ENCODE results near the gene CCDC89. TPM values are rescaled to one million over a fixed set of nuclear protein-coding genes. Genes with fewer than 3 reads are reported as not detected.

Gene CCDC89
- total and polyA plus RNA-seq, 9 of the 15 experiments (the other 6 are each of a cell fraction or from before 2014, with no cell fraction given) = 0.07 to 0.09 TPM; not detected in 7

GRCh38 chr11:85666687-85667086 lies 19.3 kb downstream of the CCDC89 start (continued):
- TF ChIP-seq RNF219 (CRISPR knock-in tag; IDR thresholded peaks at IDR 0.05) (no peak), CBFB (CRISPR knock-in tag; IDR thresholded peaks at IDR 0.05) (no peak), ZFP36 (IDR thresholded peaks at IDR 0.05; ENCODE audit: low read depth, low read length, partially characterized antibody) (no peak), EHMT2 (IDR thresholded peaks at IDR 0.05) (no peak), SIRT6 (IDR thresholded peaks at IDR 0.05; ENCODE audit: low read depth, low read length) (no peak), ATF3 (IDR thresholded peaks at IDR 0.05) (no peak), ATF3 (CRISPR knock-in tag; conservative IDR thresholded peaks at IDR 0.05) (no peak)

GRCh38 chr11:85665733-85666132 lies 20.3 kb downstream of the CCDC89 start:
- TF ChIP-seq ATF3 (IDR thresholded peaks at IDR 0.05) (peak; percentile 35; the same call in 1 of the 2 replicates), ATF3 (CRISPR knock-in tag; conservative IDR thresholded peaks at IDR 0.05) (no peak), ZNF655 (CRISPR knock-in tag; IDR thresholded peaks at IDR 0.05) (no peak), TCF7L2 (IDR thresholded peaks at IDR 0.05; ENCODE audit: low read depth, low read length) (no peak), ATF7 (IDR thresholded peaks at IDR 0.05) (peak; percentile 9; the same call in 1 of the 2 replicates), ID3 (CRISPR knock-in tag; IDR thresholded peaks at IDR 0.05) (no peak), ID3 (tag; IDR thresholded peaks at IDR 0.05) (0 out of 2 replicates have a peak, but pooled peaks have one; percentile 19), NR2C1 (IDR thresholded peaks at IDR 0.05) (no peak), NR2C1 (tag; IDR thresholded peaks at IDR 0.05) (0 out of 2 replicates have a peak, but pooled peaks have one; percentile 28)
- intact Hi-C loops (cut with micrococcal nuclease) = loop anchor here (10.0 kb wide), 2 partner anchors 509 to 579 kb away; partner anchors contain the start of gene EED
- BruUV-seq (replicated peaks) = no TSS peak
- no peak for FAIRE-seq
- H3K9me3 ChIP-seq (replicated peaks; ENCODE audit: control insufficient read depth, insufficient read depth, low read depth, low read length) = no peaks in the 10 kb centered on the region
- H3K27me3 ChIP-seq (ENCODE audit: control insufficient read depth in 2 of 2, insufficient read depth in 2 of 2, low read length in 2 of 2) = no peaks in the 10 kb centered on the region
- ChIA-PET CTCF (ENCODE audit: low intra/inter-chr PET ratio) (no interaction called here), POLR2A (interaction anchor here (1.5 to 1.7 kb wide), 2 partner anchors 9 to 27 kb away, joined by 4 to 5 read pairs; no protein-coding TSS in a partner anchor)
- no peak for DNase-seq (ENCODE audit: extremely low read depth in 1 of 4, low spot score in 3 of 4)
- peak overlapping the region in 1 of 2 experiments; percentile 98; a peak in 1 of 4 replicates for H3K9ac ChIP-seq (ENCODE audit: insufficient read depth in 1 of 2, low read depth in 2 of 2, low read length in 2 of 2)
- H3K27ac ChIP-seq (ENCODE audit: extremely low read depth, low read depth, low read length) = peak overlapping the region; percentile 98
- in situ Hi-C loops (cut with MboI) = no loop called here
- WGBS (ENCODE audit: insufficient coverage, low coverage, missing lambda C conversion rate) = 41% methylated on average over 5 of the region's 5 CpGs
- peaks cover 42% of the 10 kb centered on the region for H3K79me2 ChIP-seq (ENCODE audit: control insufficient read depth, insufficient read depth, low read length)
- peak overlapping the region; percentile 99 for H2AFZ ChIP-seq (ENCODE audit: low read depth, low read length)
- peaks cover 5 to 14% of the 10 kb centered on the region in 2 experiments; a peak in 3 of 5 replicates for H3K4me1 ChIP-seq (replicated peaks in 1 of 2; ENCODE audit: control insufficient read depth in 2 of 2, insufficient read depth in 2 of 2, low read length in 2 of 2)
- no peaks in the 10 kb centered on the region for H3K9me1 ChIP-seq (ENCODE audit: control insufficient read depth, insufficient read depth, low read length)
- H3K36me3 ChIP-seq (ENCODE audit: control insufficient read depth, insufficient read depth, low read length) = peaks cover 24% of the 10 kb centered on the region
- no peak overlapping the region for H3K4me3 ChIP-seq
- H4K20me1 ChIP-seq (replicated peaks; ENCODE audit: control insufficient read depth, insufficient read depth, low read length) = peaks cover 16% of the 10 kb centered on the region
- H3K4me2 ChIP-seq (ENCODE audit: insufficient read depth, low read length) = peak overlapping the region; percentile 95; the same call in 1 of the 2 replicates
- ATAC-seq = no peak
